HFF-Myc (cell line): ENCODE data around the gene ZNF280B.

Experiments used
- DNase-seq: peaks from one replicate; pipeline ENCODE4 v3.0.0-alpha.2; 2011; ENCODE audit warnings: low read depth; ENCODE audit errors: extremely low read depth
- H3K4me3 ChIP-seq: replicated peaks from 2 replicates; pipeline ENCODE4 v1.5.1; 2011; ENCODE audit warnings: low read depth, mild to moderate bottlenecking, control low read depth, low read length
- TF ChIP-seq, protein P1 (sequence below): IDR thresholded peaks from 2 replicates; pipeline ENCODE4 v1.5.1; 2012; ENCODE audit warnings: mild to moderate bottlenecking, low read depth, low read length, control low read depth; ENCODE audit errors: missing control alignments

Gene ZNF280B, protein sequence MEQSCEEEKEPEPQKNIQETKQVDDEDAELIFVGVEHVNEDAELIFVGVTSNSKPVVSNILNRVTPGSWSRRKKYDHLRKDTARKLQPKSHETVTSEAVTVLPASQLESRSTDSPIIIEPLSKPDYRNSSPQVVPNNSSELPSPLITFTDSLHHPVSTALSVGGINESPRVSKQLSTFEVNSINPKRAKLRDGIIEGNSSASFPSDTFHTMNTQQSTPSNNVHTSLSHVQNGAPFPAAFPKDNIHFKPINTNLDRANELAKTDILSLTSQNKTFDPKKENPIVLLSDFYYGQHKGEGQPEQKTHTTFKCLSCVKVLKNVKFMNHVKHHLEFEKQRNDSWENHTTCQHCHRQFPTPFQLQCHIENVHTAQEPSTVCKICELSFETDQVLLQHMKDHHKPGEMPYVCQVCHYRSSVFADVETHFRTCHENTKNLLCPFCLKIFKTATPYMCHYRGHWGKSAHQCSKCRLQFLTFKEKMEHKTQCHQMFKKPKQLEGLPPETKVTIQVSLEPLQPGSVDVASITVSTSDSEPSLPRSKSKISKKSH

DNA sequence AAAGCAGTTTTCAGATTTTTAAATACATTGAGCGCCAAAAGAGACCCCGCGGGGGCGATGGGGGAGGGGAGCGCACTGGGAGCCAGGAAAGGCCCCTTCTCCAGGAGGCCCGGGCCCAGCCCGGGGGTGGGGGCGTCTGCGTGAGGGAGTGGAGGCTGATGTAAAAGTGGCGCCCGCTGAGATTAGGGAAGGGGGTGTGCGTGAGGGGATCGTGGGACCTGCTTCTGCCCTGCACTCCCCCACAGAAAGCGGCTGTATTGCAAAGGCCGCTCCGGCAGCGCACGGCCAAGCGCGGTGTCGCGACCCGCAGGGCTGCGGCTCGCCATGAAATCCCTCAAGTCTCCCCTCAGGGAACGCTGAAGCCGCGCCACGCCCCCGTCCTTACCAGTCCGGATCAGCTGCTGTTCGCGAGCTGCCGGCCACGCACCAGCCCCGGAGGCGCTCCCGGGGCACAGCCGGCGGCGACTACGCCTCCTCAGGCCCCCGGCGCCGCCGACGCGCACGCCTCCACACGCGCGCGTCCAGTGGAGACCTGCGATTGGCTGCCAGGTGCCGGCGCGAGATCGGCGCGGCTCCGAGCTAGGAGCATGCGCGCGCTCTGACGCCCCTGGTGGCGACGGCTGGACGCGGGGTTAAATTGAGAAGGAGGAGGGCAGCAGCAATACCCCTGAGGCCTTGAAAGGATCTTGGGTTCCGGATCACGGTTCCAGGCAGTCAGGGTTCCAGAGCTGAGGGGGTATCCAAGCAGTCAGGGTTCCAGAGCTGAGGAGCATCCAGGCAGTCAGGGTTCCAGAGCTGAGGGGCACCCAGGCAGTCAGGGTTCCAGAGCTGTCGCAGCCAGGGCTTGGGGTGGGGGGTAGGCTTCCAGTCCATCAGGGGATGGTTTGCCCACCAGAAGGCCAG lies at the start of gene ZNF280B:
TSS of gene ZNF280B (minus strand) at position 469 of the 903 bp plus-strand sequence. CDS start 19,344 bp downstream, outside the sequence.
- H3K4me3 ChIP-seq = peak within 1 kb of the TSS; percentile 73
- TF ChIP-seq, protein P1, sequence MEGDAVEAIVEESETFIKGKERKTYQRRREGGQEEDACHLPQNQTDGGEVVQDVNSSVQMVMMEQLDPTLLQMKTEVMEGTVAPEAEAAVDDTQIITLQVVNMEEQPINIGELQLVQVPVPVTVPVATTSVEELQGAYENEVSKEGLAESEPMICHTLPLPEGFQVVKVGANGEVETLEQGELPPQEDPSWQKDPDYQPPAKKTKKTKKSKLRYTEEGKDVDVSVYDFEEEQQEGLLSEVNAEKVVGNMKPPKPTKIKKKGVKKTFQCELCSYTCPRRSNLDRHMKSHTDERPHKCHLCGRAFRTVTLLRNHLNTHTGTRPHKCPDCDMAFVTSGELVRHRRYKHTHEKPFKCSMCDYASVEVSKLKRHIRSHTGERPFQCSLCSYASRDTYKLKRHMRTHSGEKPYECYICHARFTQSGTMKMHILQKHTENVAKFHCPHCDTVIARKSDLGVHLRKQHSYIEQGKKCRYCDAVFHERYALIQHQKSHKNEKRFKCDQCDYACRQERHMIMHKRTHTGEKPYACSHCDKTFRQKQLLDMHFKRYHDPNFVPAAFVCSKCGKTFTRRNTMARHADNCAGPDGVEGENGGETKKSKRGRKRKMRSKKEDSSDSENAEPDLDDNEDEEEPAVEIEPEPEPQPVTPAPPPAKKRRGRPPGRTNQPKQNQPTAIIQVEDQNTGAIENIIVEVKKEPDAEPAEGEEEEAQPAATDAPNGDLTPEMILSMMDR = peak; percentile 80
- peak; percentile 33 for DNase-seq

DNA sequence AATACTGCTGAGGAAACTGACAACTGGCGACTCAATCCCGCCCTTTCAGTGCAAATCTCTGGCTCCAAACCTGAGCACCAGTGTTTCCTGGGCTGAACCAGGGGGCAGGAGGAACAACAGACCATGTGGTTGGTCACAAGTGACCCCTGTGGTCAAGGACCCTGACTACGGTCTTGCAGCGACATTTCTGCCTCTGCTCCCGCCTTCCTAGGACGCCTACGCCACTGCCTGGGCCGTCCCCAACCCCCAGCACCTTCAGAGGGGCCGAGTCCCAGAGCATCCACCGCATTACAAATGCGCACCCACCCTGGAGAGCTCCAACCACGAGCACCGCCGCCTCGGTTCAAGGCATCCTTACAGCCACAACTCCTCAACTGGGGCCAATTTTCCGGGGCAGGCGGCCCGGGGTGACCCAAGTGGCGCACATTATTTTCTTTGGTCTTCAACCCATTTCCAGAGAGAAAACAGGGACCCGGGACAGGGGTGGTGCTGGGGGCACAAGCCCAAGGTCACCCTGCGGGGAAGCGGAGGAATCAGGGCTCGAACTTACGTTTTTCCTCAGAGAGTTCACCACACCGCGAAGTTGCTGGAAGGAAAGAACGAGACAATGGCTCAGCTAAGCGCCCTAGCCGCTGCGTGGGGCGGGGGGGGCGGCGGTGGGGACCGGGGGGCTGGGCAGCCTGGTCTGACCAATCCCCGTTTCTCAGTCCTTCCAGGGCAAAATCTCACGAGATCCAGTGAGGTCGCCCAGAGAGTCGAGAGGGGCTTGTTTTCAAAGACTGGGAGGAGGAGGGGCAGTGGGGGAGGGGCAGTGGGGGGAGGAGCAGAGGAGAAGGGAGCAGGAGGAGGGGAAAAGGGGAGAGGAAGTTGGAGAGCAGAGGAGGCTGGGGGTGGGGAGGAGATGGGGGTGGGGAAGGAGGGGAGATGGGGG lies 48.7 kb upstream of the ZNF280B start:
- no peak for DNase-seq
- TF ChIP-seq, protein P1 = no peak
- no peak overlapping the region for H3K4me3 ChIP-seq

DNA sequence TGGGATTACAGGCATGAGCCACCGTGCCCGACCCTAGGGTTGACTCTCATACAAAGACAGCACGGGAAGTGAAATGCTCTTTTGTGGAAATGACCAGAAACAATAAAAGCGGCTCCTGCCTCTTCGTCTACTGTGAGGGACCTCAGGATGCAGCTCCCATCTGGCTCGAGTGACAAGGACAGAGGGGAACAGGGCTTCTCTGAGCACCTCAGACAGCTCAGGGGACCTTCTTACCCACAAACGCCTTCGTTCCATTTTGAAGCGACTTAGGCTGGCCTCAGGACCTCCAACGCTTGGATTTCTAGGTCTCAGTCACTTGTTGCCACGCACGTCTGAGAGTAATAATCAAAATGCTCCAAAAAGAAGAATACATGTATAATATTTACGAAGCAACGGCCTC lies 48.0 kb upstream of the ZNF280B start:
- DNase-seq = no peak
- H3K4me3 ChIP-seq = no peak overlapping the region
- TF ChIP-seq, protein P1 = no peak

DNA sequence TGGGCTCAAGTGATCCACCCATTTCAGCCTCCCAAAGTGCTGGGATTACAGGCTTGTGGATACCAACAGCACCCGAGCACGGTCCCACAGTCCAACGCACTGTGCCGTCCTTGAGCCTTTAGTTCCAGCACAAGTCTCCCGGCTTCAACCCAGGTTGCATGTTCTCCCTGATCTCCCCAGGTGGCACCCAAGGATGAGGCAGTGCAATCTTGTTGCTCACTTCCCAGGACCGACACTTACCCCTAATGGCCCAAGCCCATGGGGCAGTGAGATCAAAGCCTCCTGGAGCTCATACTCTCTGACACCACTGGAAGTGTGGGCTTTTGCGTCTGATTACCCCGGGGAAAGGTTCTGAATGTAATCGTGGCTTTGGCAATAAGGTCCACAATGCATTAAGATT lies 47.1 kb upstream of the ZNF280B start:
- DNase-seq = no peak
- TF ChIP-seq, protein P1 = no peak

DNA sequence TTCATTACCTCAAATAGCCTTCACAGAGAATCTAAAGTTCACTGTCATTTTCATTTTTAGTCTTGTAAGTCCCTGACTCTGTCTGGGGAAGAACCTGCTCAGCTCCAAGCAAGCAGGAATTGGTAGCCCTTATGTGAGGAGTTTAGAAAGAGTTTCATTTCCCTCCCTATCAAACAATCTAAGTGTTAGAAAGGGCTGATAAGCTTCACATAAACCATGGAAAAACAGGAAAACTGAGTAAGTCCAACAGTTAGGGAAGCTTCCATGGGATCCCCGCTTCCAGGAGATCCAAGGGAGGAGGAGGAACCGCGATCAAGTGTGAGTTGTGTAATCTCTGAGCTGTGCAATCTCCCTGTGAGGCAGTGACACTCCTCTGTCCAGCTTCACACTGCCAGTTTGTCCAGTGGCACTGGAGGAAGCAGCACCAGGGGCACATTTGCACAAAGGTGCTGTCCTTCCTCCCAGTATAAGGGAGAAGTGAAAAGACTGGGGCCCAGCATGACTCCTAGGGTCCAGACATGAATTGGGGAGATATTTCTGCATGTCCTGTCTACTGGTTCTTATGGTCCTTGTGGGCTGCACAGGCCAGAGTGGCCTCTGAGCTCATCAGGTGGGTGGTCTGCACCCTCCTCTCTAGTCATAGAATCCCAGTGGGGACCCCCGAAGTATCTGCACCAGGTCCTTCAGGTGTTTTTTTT lies 46.2 kb upstream of the ZNF280B start:
- H3K4me3 ChIP-seq = no peak overlapping the region
- DNase-seq = no peak
- TF ChIP-seq, protein P1 = no peak

More for the DNA sequence above, 47.1 kb upstream of the ZNF280B start:
- no peak overlapping the region for H3K4me3 ChIP-seq
